GM23338 (cell line): Measurements from ENCODE around the gene TAS2R42. TPM values are rescaled to one million over a fixed set of nuclear protein-coding genes. Genes with fewer than 3 reads are reported as not detected.

Experiments
- ATAC-seq: fragments of 200-7000 bp; cut with Tn5 transposase; 3 replicates; pipeline ENCODE4 v1.9.1; 2020
- DNase-seq: peaks from one replicate; pipeline ENCODE4 v3.0.0-alpha.2; 2015; ENCODE audit warnings: low spot score
- H2AFZ ChIP-seq: fragments of 200-600 bp; sonication (generic); 2 replicates; pipeline ENCODE4 v1.8.0; 2016; ENCODE audit warnings: antibody characterized with exemption, mild to moderate bottlenecking, moderate library complexity
- H3F3A ChIP-seq: fragments of 200-600 bp; sonication (generic); replicated peaks from 2 replicates; pipeline ENCODE4 v1.8.0; 2017; ENCODE audit warnings: antibody characterized with exemption, mixed run types, low read depth
- H3K27ac ChIP-seq: fragments of 200-600 bp; sonication (generic); 2 replicates; pipeline ENCODE4 v1.6.1; 2016; ENCODE audit warnings: low read depth
- H3K27me3 ChIP-seq: fragments of 200-600 bp; sonication (generic); 2 replicates; pipeline ENCODE4 v1.8.0; 2016; ENCODE audit warnings: mild to moderate bottlenecking, mixed run types, moderate library complexity; ENCODE audit not compliant: insufficient read depth
- H3K36me3 ChIP-seq: fragments of 200-600 bp; sonication (generic); 2 replicates; pipeline ENCODE4 v1.8.0; 2016; ENCODE audit warnings: mild to moderate bottlenecking; ENCODE audit not compliant: insufficient read depth
- H3K4me1 ChIP-seq: fragments of 200-600 bp; sonication (generic); 2 replicates; pipeline ENCODE4 v1.8.0; 2016; ENCODE audit warnings: mild to moderate bottlenecking, moderate library complexity; ENCODE audit not compliant: insufficient read depth
- H3K4me2 ChIP-seq: fragments of 200-600 bp; sonication (generic); 2 replicates; pipeline ENCODE4 v1.7.1; 2017; ENCODE audit warnings: mixed run types
- H3K4me3 ChIP-seq: fragments of 200-600 bp; sonication (generic); 2 replicates; pipeline ENCODE4 v1.6.1; 2016; ENCODE audit warnings: mixed run types
- H3K79me2 ChIP-seq: fragments of 200-600 bp; sonication (generic); replicated peaks from 2 replicates; pipeline ENCODE4 v1.8.0; 2017; ENCODE audit warnings: mild to moderate bottlenecking; ENCODE audit not compliant: insufficient read depth
- H3K9me2 ChIP-seq: fragments of 200-600 bp; sonication (generic); 2 replicates; pipeline ENCODE4 v1.8.0; 2017; ENCODE audit not compliant: insufficient read depth
- H4K20me1 ChIP-seq: fragments of 200-600 bp; sonication (generic); replicated peaks from 2 replicates; pipeline ENCODE4 v1.8.0; 2017; ENCODE audit warnings: mild to moderate bottlenecking; ENCODE audit not compliant: insufficient read depth
- H3K27ac Mint-ChIP-seq: 2 replicates; pipeline ENCODE4 v1.8.0; 2020; ENCODE audit warnings: inconsistent platforms, mild to moderate bottlenecking, moderate library complexity, mixed read lengths
- H3K27me3 Mint-ChIP-seq: 3 replicates; pipeline ENCODE4 v1.8.0; 2022; ENCODE audit warnings: low read depth, mild to moderate bottlenecking, moderate library complexity, mixed read lengths, inconsistent platforms; ENCODE audit not compliant: insufficient read depth, poor library complexity
- H3K36me3 Mint-ChIP-seq: 3 replicates; pipeline ENCODE4 v1.8.0; 2021; ENCODE audit warnings: low read depth, mild to moderate bottlenecking, inconsistent platforms, moderate library complexity, mixed read lengths
- H3K4me1 Mint-ChIP-seq: 3 replicates; pipeline ENCODE4 v1.8.0; 2020; ENCODE audit warnings: mild to moderate bottlenecking, inconsistent platforms, mixed read lengths
- H3K4me3 Mint-ChIP-seq: 3 replicates; pipeline ENCODE4 v1.8.0; 2021; ENCODE audit warnings: moderate library complexity, mild to moderate bottlenecking, inconsistent platforms, mixed read lengths
- H3K9me3 Mint-ChIP-seq: 3 replicates; pipeline ENCODE4 v1.8.0; 2020; ENCODE audit warnings: moderate library complexity, mild to moderate bottlenecking, inconsistent platforms, mixed read lengths
- EZH2 ChIP-seq: fragments of 200-600 bp; sonication (generic); IDR thresholded peaks from one replicate; pipeline ENCODE4 v1.8.0; 2017; ENCODE audit warnings: antibody characterized with exemption, mild to moderate bottlenecking, low read depth; ENCODE audit not compliant: unreplicated experiment
- EZH2phosphoT487 ChIP-seq: fragments of 200-600 bp; sonication (generic); IDR thresholded peaks from one replicate; pipeline ENCODE4 v1.8.1; 2018; ENCODE audit warnings: antibody characterized with exemption; ENCODE audit not compliant: unreplicated experiment
- JUNB ChIP-seq: IDR thresholded peaks from one replicate; pipeline ENCODE4 v1.6.1; 2016; ENCODE audit warnings: antibody characterized with exemption; ENCODE audit not compliant: unreplicated experiment
- NANOG ChIP-seq: IDR thresholded peaks from 2 replicates; pipeline ENCODE4 v1.6.1; 2016; ENCODE audit warnings: antibody characterized with exemption, borderline replicate concordance
- POLR2AphosphoS5 ChIP-seq: IDR thresholded peaks from 2 replicates; pipeline ENCODE4 v1.6.1; 2016; ENCODE audit warnings: antibody characterized with exemption, low read depth
- ZNF331 ChIP-seq: fragments of 250-450 bp; sonication (Bioruptor Pico); IDR thresholded peaks from 2 replicates; pipeline ENCODE4 v1.5.0; 2020; ENCODE audit warnings: low read depth, mild to moderate bottlenecking, moderate library complexity
- polyA plus RNA-seq: library from polyadenylated mRNA; unstranded; fragments of >200 nt; fragmentation: Nextera tagmentation; extraction: Ambion mirVana; gene quantifications from 2 replicates; pipeline ENCODE4 v1.2.1, GENCODE V29; 2016
- total RNA-seq: library from RNA; depleted of rRNA; stranded (reverse); fragments of >200 nt; shearing (Covaris generic); gene quantifications from 2 replicates; pipeline ENCODE4 v1.2.3, GENCODE V29; 2014
- TF ChIP-seq, protein P1 (sequence below): fragments of 250-450 bp; sonication (Bioruptor Pico); IDR thresholded peaks from 2 replicates; pipeline ENCODE4 v1.5.0; 2020; ENCODE audit warnings: mild to moderate bottlenecking, moderate library complexity

The TAS2R42 gene
- total and polyA plus RNA-seq, 2 experiments from 2014 or later = 0.38 TPM; not detected in 1

DNA sequence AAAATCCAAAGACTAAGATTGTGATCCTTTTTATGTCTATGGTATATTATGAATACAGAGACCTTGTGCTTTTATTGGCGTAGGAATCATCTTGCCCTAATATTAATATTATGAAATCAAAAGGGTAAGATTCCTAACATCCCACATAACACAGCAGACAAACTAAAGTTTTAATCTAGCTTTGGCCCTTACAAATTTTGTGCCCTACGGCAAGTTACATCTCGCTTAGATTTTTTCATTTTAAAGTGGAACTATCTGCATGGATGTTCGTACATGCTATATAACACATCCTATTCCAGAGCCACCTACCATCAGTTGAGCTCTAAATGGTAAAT, 16.0 kb downstream of the TAS2R42 start (continued):
- TF ChIP-seq, protein P1, sequence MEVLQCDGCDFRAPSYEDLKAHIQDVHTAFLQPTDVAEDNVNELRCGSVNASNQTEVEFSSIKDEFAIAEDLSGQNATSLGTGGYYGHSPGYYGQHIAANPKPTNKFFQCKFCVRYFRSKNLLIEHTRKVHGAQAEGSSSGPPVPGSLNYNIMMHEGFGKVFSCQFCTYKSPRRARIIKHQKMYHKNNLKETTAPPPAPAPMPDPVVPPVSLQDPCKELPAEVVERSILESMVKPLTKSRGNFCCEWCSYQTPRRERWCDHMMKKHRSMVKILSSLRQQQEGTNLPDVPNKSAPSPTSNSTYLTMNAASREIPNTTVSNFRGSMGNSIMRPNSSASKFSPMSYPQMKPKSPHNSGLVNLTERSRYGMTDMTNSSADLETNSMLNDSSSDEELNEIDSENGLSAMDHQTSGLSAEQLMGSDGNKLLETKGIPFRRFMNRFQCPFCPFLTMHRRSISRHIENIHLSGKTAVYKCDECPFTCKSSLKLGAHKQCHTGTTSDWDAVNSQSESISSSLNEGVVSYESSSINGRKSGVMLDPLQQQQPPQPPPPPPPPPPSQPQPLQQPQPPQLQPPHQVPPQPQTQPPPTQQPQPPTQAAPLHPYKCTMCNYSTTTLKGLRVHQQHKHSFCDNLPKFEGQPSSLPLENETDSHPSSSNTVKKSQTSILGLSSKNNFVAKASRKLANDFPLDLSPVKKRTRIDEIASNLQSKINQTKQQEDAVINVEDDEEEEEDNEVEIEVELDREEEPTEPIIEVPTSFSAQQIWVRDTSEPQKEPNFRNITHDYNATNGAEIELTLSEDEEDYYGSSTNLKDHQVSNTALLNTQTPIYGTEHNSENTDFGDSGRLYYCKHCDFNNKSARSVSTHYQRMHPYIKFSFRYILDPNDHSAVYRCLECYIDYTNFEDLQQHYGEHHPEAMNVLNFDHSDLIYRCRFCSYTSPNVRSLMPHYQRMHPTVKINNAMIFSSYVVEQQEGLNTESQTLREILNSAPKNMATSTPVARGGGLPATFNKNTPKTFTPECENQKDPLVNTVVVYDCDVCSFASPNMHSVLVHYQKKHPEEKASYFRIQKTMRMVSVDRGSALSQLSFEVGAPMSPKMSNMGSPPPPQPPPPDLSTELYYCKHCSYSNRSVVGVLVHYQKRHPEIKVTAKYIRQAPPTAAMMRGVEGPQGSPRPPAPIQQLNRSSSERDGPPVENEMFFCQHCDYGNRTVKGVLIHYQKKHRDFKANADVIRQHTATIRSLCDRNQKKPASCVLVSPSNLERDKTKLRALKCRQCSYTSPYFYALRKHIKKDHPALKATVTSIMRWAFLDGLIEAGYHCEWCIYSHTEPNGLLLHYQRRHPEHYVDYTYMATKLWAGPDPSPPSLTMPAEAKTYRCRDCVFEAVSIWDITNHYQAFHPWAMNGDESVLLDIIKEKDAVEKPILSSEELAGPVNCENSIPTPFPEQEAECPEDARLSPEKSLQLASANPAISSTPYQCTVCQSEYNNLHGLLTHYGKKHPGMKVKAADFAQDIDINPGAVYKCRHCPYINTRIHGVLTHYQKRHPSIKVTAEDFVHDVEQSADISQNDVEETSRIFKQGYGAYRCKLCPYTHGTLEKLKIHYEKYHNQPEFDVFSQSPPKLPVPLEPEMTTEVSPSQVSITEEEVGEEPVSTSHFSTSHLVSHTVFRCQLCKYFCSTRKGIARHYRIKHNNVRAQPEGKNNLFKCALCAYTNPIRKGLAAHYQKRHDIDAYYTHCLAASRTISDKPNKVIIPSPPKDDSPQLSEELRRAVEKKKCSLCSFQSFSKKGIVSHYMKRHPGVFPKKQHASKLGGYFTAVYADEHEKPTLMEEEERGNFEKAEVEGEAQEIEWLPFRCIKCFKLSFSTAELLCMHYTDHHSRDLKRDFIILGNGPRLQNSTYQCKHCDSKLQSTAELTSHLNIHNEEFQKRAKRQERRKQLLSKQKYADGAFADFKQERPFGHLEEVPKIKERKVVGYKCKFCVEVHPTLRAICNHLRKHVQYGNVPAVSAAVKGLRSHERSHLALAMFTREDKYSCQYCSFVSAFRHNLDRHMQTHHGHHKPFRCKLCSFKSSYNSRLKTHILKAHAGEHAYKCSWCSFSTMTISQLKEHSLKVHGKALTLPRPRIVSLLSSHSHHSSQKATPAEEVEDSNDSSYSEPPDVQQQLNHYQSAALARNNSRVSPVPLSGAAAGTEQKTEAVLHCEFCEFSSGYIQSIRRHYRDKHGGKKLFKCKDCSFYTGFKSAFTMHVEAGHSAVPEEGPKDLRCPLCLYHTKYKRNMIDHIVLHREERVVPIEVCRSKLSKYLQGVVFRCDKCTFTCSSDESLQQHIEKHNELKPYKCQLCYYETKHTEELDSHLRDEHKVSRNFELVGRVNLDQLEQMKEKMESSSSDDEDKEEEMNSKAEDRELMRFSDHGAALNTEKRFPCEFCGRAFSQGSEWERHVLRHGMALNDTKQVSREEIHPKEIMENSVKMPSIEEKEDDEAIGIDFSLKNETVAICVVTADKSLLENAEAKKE (CRISPR knock-in tag) = no peak
- TF ChIP-seq ZNF331 (CRISPR knock-in tag) = no peak
- TF ChIP-seq EZH2 = no peak

DNA sequence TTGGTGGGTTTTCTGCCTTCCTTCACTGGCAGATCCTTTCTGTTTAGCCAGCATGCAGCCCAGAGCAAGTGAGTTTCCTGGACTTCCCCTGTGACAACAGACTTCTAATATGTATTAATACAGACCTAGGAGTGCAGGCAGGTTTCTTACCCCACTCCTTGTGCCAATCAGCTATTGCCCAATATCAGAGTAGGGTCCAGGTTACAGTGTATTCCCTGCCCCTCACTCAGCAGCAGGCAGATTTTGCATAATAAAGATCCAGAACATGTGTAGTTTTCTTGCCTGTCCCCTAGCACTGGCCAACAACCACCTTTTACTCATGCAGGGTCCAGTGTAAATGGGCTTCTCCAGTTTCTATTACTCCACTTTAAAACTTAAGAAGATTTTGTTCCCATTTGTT, 20.4 kb downstream of the TAS2R42 start:
- Histone ChIP-seq H3K79me2 (peaks cover 97% of the 10 kb centered on the region), H3K4me1 (peaks cover 16% of the 10 kb centered on the region), H2AFZ (no peak overlapping the region), H3K27ac (no peak overlapping the region), H3K4me3 (no peak overlapping the region), H3K36me3 (0 out of 2 replicates have a peak, but pooled peaks cover 4% of the 10 kb centered on the region), H3K27me3 (no peaks in the 10 kb centered on the region), H3K4me2 (no peak overlapping the region), H3K9me2 (no peaks in the 10 kb centered on the region), H4K20me1 (peaks cover 36% of the 10 kb centered on the region), H3F3A (no peaks in the 10 kb centered on the region)
- Mint-ChIP-seq H3K4me1 (peaks cover 29% of the 10 kb centered on the region), H3K9me3 (no peaks in the 10 kb centered on the region), H3K27me3 (peaks cover under 1% of the 10 kb centered on the region), H3K36me3 (peaks cover 37% of the 10 kb centered on the region), H3K4me3 (no peak overlapping the region), H3K27ac (no peak overlapping the region)
- no peak for ATAC-seq
- no peak for DNase-seq
- no peak for TF ChIP-seq JUNB
- TF ChIP-seq, protein P1 (CRISPR knock-in tag) = no peak
- no peak for TF ChIP-seq EZH2phosphoT487
- TF ChIP-seq POLR2AphosphoS5 = no peak
- no peak for TF ChIP-seq NANOG
